Tibial nerve (tissue), 4 donors: ENCODE data around the gene MYBPC1. TPM values are rescaled to one million over a fixed set of nuclear protein-coding genes. Genes with fewer than 3 reads are reported as not detected.
A peak's percentile ranks its signal among the peaks of the same experiment; 100 is the strongest.
"Not testable (repeated sequence)": the region's sequence is repeated elsewhere in the genome, so short reads cannot be mapped to it uniquely, and the experiment has no call there.

Experiments used
- DNase-seq, 2 donors: peaks; one replicate each; pipeline ENCODE4 v3.0.0-alpha.2; 2019; ENCODE audit warnings: low spot score in 2 of 2
- H3K27ac ChIP-seq, 4 donors: fragments of 200-600 bp; sonication (generic) in 3 of 4; one replicate each; pipeline ENCODE4 v1.5.1; 2017 to 2019; ENCODE audit warnings: mild to moderate bottlenecking in 1 of 4
- H3K27me3 ChIP-seq, 2 donors: fragments of 200-600 bp; sonication (generic) in 1 of 2; one replicate each; pipeline versions ENCODE4 v1.5.1 to v1.6.0; 2017 to 2019
- H3K36me3 ChIP-seq, 3 donors: fragments of 200-600 bp; sonication (generic); one replicate each; pipeline ENCODE4 v1.5.1; 2018 to 2019
- H3K4me1 ChIP-seq, 4 donors: fragments of 200-600 bp; sonication (generic) in 3 of 4; one replicate each; pipeline ENCODE4 v1.5.1; 2017 to 2019
- H3K4me3 ChIP-seq, 4 donors: fragments of 200-600 bp; sonication (generic) in 3 of 4; one replicate each; pipeline ENCODE4 v1.5.1; 2017 to 2019; ENCODE audit warnings: mild to moderate bottlenecking in 1 of 4, moderate library complexity in 1 of 4
- H3K9me3 ChIP-seq, 4 donors: fragments of 200-600 bp; sonication (generic) in 3 of 4; one replicate each; pipeline ENCODE4 v1.5.1; 2017 to 2019
- CTCF ChIP-seq, 5 experiments: fragments of 200-600 bp in 3 of 5; fragments of 450-650 bp in 2 of 5; sonication (generic) in 3 of 5; IDR thresholded peaks; one replicate each; pipeline ENCODE4 v1.5.1; 2016 to 2019; ENCODE audit warnings: antibody characterized with exemption in 5 of 5, mild to moderate bottlenecking in 3 of 5, moderate library complexity in 2 of 5
- EP300 ChIP-seq, 2 donors: sonication (generic); formaldehyde crosslinking; IDR thresholded peaks; one replicate each; pipeline ENCODE4 v1.6.1; 2017; ENCODE audit warnings: antibody characterized with exemption in 2 of 2, mild to moderate bottlenecking in 1 of 2
- POLR2A ChIP-seq, 2 donors: fragments of 450-650 bp; IDR thresholded peaks; one replicate each; pipeline ENCODE4 v1.6.1; 2017; ENCODE audit warnings: antibody characterized with exemption in 2 of 2, mild to moderate bottlenecking in 2 of 2, moderate library complexity in 2 of 2
- WGBS, 2 donors: methylation state at CpG; one replicate each; pipeline ENCODE4 v1.1.5; 2018; 5-methylcytosine and 5-hydroxymethylcytosine counted together
- total RNA-seq, 4 donors: library from RNA; depleted of rRNA; stranded (reverse); fragments of >200 nt; gene quantifications; one replicate each; pipeline ENCODE4 v1.1.0, GENCODE V29; 2016

Gene MYBPC1
- total RNA-seq, 4 donors from 2014 or later, result under 0.01 to 1.5 (median 0.60) TPM

- WGBS, 2 donors, result 63 to 82% methylated on average over 4 of the region's 4 CpGs
- no peaks in the 10 kb centered on the region for H3K27me3 ChIP-seq
- peak overlapping the region in 1 of 4 donors; percentile 12 for H3K27ac ChIP-seq
- peaks cover 0 to 5% (median 0%) of the 10 kb centered on the region in 4 donors for H3K4me1 ChIP-seq
- DNase-seq, result no peak
- H3K9me3 ChIP-seq, result no peaks in the 10 kb centered on the region
- TF ChIP-seq POLR2A (IDR thresholded peaks at IDR 0.05), result no peak
- TF ChIP-seq EP300 (IDR thresholded peaks at IDR 0.05), result no peak
- no peak for TF ChIP-seq CTCF (IDR thresholded peaks at IDR 0.05)
- H3K4me3 ChIP-seq, result no peak overlapping the region
- no peaks in the 10 kb centered on the region for H3K36me3 ChIP-seq
Observed at GRCh38 chr12:101671833-101672232, 77.1 kb downstream of the MYBPC1 start.

GRCh38 chr12:101675555-101675954, 80.8 kb downstream of the MYBPC1 start:
- Histone ChIP-seq H3K4me1 (peaks cover 0 to 10% (median 0%) of the 10 kb centered on the region in 4 donors), H3K27me3 (no peaks in the 10 kb centered on the region), H3K27ac (no peak overlapping the region), H3K36me3 (no peaks in the 10 kb centered on the region), H3K4me3 (no peak overlapping the region), H3K9me3 (no peaks in the 10 kb centered on the region)
- TF ChIP-seq EP300 (IDR thresholded peaks at IDR 0.05) (no peak), POLR2A (IDR thresholded peaks at IDR 0.05) (no peak), CTCF (IDR thresholded peaks at IDR 0.05) (no peak)
- no peak for DNase-seq
- WGBS, 2 donors, result 89 to 92% methylated on average over 2 of the region's 2 CpGs

- 55 to 56% methylated on average over 3 of the region's 3 CpGs for WGBS, 2 donors
- H3K27me3 ChIP-seq, H3K4me3 ChIP-seq, H3K36me3 ChIP-seq, H3K27ac ChIP-seq, H3K9me3 ChIP-seq, DNase-seq: not testable (repeated sequence)
- peaks cover 0 to 14% (median 0%) of the 10 kb centered on the region in 4 donors for H3K4me1 ChIP-seq
Observed at GRCh38 chr12:101676497-101676896, 81.7 kb downstream of the MYBPC1 start.

- H3K27me3 ChIP-seq, result no peaks in the 10 kb centered on the region
- no peak overlapping the region for H3K4me3 ChIP-seq
- TF ChIP-seq CTCF (IDR thresholded peaks at IDR 0.05) (no peak), EP300 (IDR thresholded peaks at IDR 0.05) (no peak), POLR2A (IDR thresholded peaks at IDR 0.05) (no peak)
- DNase-seq, result no peak
- H3K36me3 ChIP-seq, result no peaks in the 10 kb centered on the region
- H3K4me1 ChIP-seq, result peaks cover 0 to 14% (median 0%) of the 10 kb centered on the region in 4 donors
- no peak overlapping the region for H3K27ac ChIP-seq
- H3K9me3 ChIP-seq, result no peaks in the 10 kb centered on the region
Observed at GRCh38 chr12:101678081-101678480, 83.3 kb downstream of the MYBPC1 start.

GRCh38 chr12:101680240-101680639, 85.5 kb downstream of the MYBPC1 start:
- H3K4me1 ChIP-seq, result peaks cover 0 to 19% (median 0%) of the 10 kb centered on the region in 4 donors

More at GRCh38 chr12:101680240-101680639, 85.5 kb downstream of the MYBPC1 start:
- Histone ChIP-seq H3K27ac (peak overlapping the region in 1 of 4 donors; percentile 22), H3K4me3 (no peak overlapping the region), H3K27me3 (no peaks in the 10 kb centered on the region), H3K36me3 (no peaks in the 10 kb centered on the region), H3K9me3 (no peaks in the 10 kb centered on the region)
- TF ChIP-seq POLR2A (IDR thresholded peaks at IDR 0.05) (no peak), CTCF (IDR thresholded peaks at IDR 0.05) (no peak), EP300 (IDR thresholded peaks at IDR 0.05) (no peak)
- WGBS, 2 donors, result 42 to 52% methylated on average over 3 of the region's 3 CpGs
- DNase-seq, result peak in 1 of 2 donors; percentile 28
